H9 (cell line): ENCODE measurements around the gene C11orf16. TPM values are rescaled to one million over a fixed set of nuclear protein-coding genes. Genes with fewer than 3 reads are reported as not detected.

Experiments
- DNase-seq: peaks from one replicate; pipeline ENCODE4 v3.0.0-alpha.2; 2017
- H2AFZ ChIP-seq: one replicate; pipeline ENCODE4 v1.6.1; 2013; ENCODE audit warnings: mild to moderate bottlenecking, low read length, control low read depth, moderate library complexity
- H2AK5ac ChIP-seq: 2 replicates; pipeline ENCODE4 v1.6.1; 2013; ENCODE audit warnings: low read length, control low read depth, mixed read lengths; ENCODE audit not compliant: insufficient read length
- H2BK120ac ChIP-seq: one replicate; pipeline ENCODE4 v1.6.1; 2013; ENCODE audit warnings: low read depth, mild to moderate bottlenecking, low read length, control low read depth, inconsistent platforms; ENCODE audit not compliant: poor library complexity, severe bottlenecking
- H2BK12ac ChIP-seq: 2 replicates; pipeline ENCODE4 v1.6.1; 2013; ENCODE audit warnings: low read length, control low read depth, mixed read lengths, low read depth; ENCODE audit not compliant: insufficient read length
- H2BK15ac ChIP-seq: 2 replicates; pipeline ENCODE4 v1.6.1; 2013; ENCODE audit warnings: low read depth, low read length, control low read depth
- H2BK20ac ChIP-seq: one replicate; pipeline ENCODE4 v1.6.1; 2013; ENCODE audit warnings: low read depth, mild to moderate bottlenecking, low read length, control low read depth, inconsistent platforms; ENCODE audit not compliant: poor library complexity, severe bottlenecking
- H2BK5ac ChIP-seq: 2 replicates; pipeline ENCODE4 v1.6.1; 2013; ENCODE audit warnings: low read length, control low read depth, mixed read lengths; ENCODE audit not compliant: insufficient read length
- H3K14ac ChIP-seq: 2 replicates; pipeline ENCODE4 v1.6.1; 2013; ENCODE audit warnings: low read length, control low read depth; ENCODE audit not compliant: insufficient read depth
- H3K18ac ChIP-seq: 2 replicates; pipeline ENCODE4 v1.6.1; 2013; ENCODE audit warnings: low read depth, mild to moderate bottlenecking, mixed read lengths, low read length, control low read depth; ENCODE audit not compliant: insufficient read length
- H3K23ac ChIP-seq: 2 replicates; pipeline ENCODE4 v1.6.1; 2013; ENCODE audit warnings: low read length, control low read depth, mixed read lengths, low read depth; ENCODE audit not compliant: insufficient read length
- H3K23me2 ChIP-seq: 2 replicates; pipeline ENCODE4 v1.6.1; 2013; ENCODE audit warnings: low read depth, mild to moderate bottlenecking, mixed read lengths, low read length, control low read depth; ENCODE audit not compliant: insufficient read length, poor library complexity, severe bottlenecking
- H3K27ac ChIP-seq: 2 replicates; pipeline ENCODE4 v1.5.1; 2013; ENCODE audit warnings: low read length, control low read depth, mixed read lengths, low read depth; ENCODE audit not compliant: insufficient read length
- H3K27me3 ChIP-seq: 2 replicates; pipeline ENCODE4 v1.6.1; 2013; ENCODE audit warnings: low read length, control low read depth, inconsistent platforms; ENCODE audit not compliant: insufficient read depth
- H3K4ac ChIP-seq: 2 replicates; pipeline ENCODE4 v1.6.1; 2013; ENCODE audit warnings: low read depth, mild to moderate bottlenecking, control low read depth, inconsistent platforms, low read length, moderate library complexity
- H3K4me1 ChIP-seq: 2 replicates; pipeline ENCODE4 v1.6.1; 2013; ENCODE audit warnings: low read length, control low read depth, inconsistent platforms; ENCODE audit not compliant: insufficient read depth
- H3K4me2 ChIP-seq: 2 replicates; pipeline ENCODE4 v1.6.1; 2013; ENCODE audit warnings: low read length, control low read depth, mixed read lengths; ENCODE audit not compliant: insufficient read length, insufficient read depth
- H3K56ac ChIP-seq: 2 replicates; pipeline ENCODE4 v1.6.1; 2013; ENCODE audit warnings: low read depth, mild to moderate bottlenecking, mixed read lengths, low read length, control low read depth; ENCODE audit not compliant: insufficient read length
- H3K79me1 ChIP-seq: 2 replicates; pipeline ENCODE4 v1.6.1; 2013; ENCODE audit warnings: low read depth, mild to moderate bottlenecking, moderate library complexity, low read length, control low read depth, inconsistent platforms; ENCODE audit not compliant: insufficient read depth, poor library complexity, severe bottlenecking
- H3K79me2 ChIP-seq: 2 replicates; pipeline ENCODE4 v1.6.1; 2013; ENCODE audit warnings: low read length, control low read depth, inconsistent platforms; ENCODE audit not compliant: insufficient read depth
- H3K9ac ChIP-seq: 2 replicates; pipeline ENCODE4 v1.6.1; 2013; ENCODE audit warnings: low read length, control low read depth, mixed read lengths; ENCODE audit not compliant: insufficient read length; ENCODE audit errors: extremely low read depth
- H3K9me3 ChIP-seq: one replicate; pipeline ENCODE4 v1.6.1; 2013; ENCODE audit warnings: low read depth, low read length, inconsistent platforms; ENCODE audit not compliant: control insufficient read depth
- H3T11ph ChIP-seq: one replicate; pipeline ENCODE4 v1.6.1; 2013; ENCODE audit warnings: mild to moderate bottlenecking, low read length, control low read depth, inconsistent platforms
- H4K20me1 ChIP-seq: one replicate; pipeline ENCODE4 v1.6.1; 2013; ENCODE audit not compliant: control insufficient read depth, insufficient read length, insufficient read depth
- H4K5ac ChIP-seq: 2 replicates; pipeline ENCODE4 v1.6.1; 2013; ENCODE audit warnings: low read depth, mild to moderate bottlenecking, mixed read lengths, low read length, control low read depth; ENCODE audit not compliant: insufficient read length
- H4K8ac ChIP-seq: replicated peaks from 2 replicates; pipeline ENCODE4 v1.6.1; 2013; ENCODE audit warnings: low read length, control low read depth, mixed read lengths, low read depth; ENCODE audit not compliant: insufficient read length
- H4K91ac ChIP-seq: 2 replicates; pipeline ENCODE4 v1.6.1; 2013; ENCODE audit warnings: low read depth, mild to moderate bottlenecking, moderate library complexity, mixed read lengths, low read length, control low read depth; ENCODE audit not compliant: insufficient read length
- H3K27ac Mint-ChIP-seq, 3 experiments: 2 replicates in 2 of 3; 3 replicates in 1 of 3; pipeline ENCODE4 v1.8.0; 2020 to 2021; ENCODE audit warnings: mixed read lengths in 3 of 3, mild to moderate bottlenecking in 1 of 3, moderate library complexity in 1 of 3
- H3K27me3 Mint-ChIP-seq: 2 replicates; pipeline ENCODE4 v1.8.0; 2021; ENCODE audit warnings: low read depth, mild to moderate bottlenecking, moderate library complexity, mixed read lengths
- H3K36me3 Mint-ChIP-seq, 3 experiments: 2 replicates in 2 of 3; 3 replicates in 1 of 3; pipeline ENCODE4 v1.8.0; 2020 to 2021; ENCODE audit warnings: low read depth in 3 of 3, mixed read lengths in 3 of 3; ENCODE audit not compliant: insufficient read depth in 1 of 3
- H3K4me1 Mint-ChIP-seq, 2 experiments: 2 replicates each; pipeline ENCODE4 v1.8.0; 2020; ENCODE audit warnings: mixed read lengths in 2 of 2
- H3K4me3 Mint-ChIP-seq, 2 experiments: 2 replicates in 1 of 2; 3 replicates in 1 of 2; pipeline ENCODE4 v1.8.0; 2020 to 2021; ENCODE audit warnings: mild to moderate bottlenecking in 2 of 2, mixed read lengths in 2 of 2, moderate library complexity in 1 of 2
- H3K9me3 Mint-ChIP-seq, 2 experiments: 2 replicates in 1 of 2; 3 replicates in 1 of 2; pipeline ENCODE4 v1.8.0; 2020; ENCODE audit warnings: mild to moderate bottlenecking in 2 of 2, mixed read lengths in 2 of 2, moderate library complexity in 1 of 2
- WGBS: extraction: QIAGEN DNeasy Blood & Tissue Kit; methylation state at CpG from one replicate; pipeline ENCODE4 v1.1.7; 2013; ENCODE audit warnings: missing lambda C conversion rate, low lambda C conversion rate, mixed read lengths; ENCODE audit not compliant: insufficient read length; ENCODE audit errors: extremely low coverage; 5-methylcytosine and 5-hydroxymethylcytosine counted together
- total RNA-seq: library from RNA; stranded (reverse); gene quantifications from 2 replicates; pipeline ENCODE4 v1.2.1, GENCODE V29; 2021
- TF ChIP-seq, protein P1 (sequence below): fragments of 200-600 bp; sonication (generic); conservative IDR thresholded peaks from 3 replicates; pipeline ENCODE4 v1.8.0; 2021; ENCODE audit warnings: antibody characterized with exemption, mild to moderate bottlenecking

Gene C11orf16
- total RNA-seq, 1 experiment from 2014 or later, result 0.15 TPM

DNA sequence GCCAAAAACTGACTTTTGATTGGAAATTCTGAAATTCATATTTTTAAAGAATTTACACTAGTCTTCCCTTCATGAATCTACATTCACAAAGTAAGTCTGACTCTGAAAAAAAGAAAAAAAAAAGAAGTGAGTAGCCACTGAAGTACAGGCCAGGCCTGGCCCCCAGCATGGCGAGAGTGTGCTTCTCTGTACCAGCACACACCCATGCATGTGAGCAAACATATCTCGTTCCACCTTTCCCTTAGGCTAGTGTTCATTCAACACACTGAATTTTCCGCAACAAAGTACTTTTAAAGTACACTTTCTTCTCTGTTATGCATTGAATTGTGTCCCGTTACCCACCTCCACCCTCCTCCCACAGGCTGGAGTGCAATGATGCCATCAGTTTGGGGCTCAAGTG lies 4.5 kb downstream of the C11orf16 start:
- no peaks in the 10 kb centered on the region for H3K9me3 ChIP-seq
- H3K4ac ChIP-seq, result no peak overlapping the region
- H3K23me2 ChIP-seq, result no peaks in the 10 kb centered on the region
- no peak overlapping the region for H3T11ph ChIP-seq
- H3K36me3 Mint-ChIP-seq, result peaks cover 0 to 3% (median 3%) of the 10 kb centered on the region in 3 experiments; a peak in 3 of 7 replicates
- peaks cover 1% of the 10 kb centered on the region; the same call in 1 of the 2 replicates for H3K27me3 Mint-ChIP-seq
- H3K4me1 ChIP-seq, result peaks cover 5% of the 10 kb centered on the region; the same call in 1 of the 2 replicates
- TF ChIP-seq, protein P1, sequence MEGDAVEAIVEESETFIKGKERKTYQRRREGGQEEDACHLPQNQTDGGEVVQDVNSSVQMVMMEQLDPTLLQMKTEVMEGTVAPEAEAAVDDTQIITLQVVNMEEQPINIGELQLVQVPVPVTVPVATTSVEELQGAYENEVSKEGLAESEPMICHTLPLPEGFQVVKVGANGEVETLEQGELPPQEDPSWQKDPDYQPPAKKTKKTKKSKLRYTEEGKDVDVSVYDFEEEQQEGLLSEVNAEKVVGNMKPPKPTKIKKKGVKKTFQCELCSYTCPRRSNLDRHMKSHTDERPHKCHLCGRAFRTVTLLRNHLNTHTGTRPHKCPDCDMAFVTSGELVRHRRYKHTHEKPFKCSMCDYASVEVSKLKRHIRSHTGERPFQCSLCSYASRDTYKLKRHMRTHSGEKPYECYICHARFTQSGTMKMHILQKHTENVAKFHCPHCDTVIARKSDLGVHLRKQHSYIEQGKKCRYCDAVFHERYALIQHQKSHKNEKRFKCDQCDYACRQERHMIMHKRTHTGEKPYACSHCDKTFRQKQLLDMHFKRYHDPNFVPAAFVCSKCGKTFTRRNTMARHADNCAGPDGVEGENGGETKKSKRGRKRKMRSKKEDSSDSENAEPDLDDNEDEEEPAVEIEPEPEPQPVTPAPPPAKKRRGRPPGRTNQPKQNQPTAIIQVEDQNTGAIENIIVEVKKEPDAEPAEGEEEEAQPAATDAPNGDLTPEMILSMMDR, result no peak
- H2AK5ac ChIP-seq, result no peak overlapping the region
- H3K14ac ChIP-seq, result no peak overlapping the region
- H3K4me3 Mint-ChIP-seq, result no peak overlapping the region
- no peak overlapping the region for H2AFZ ChIP-seq
- H3K4me1 Mint-ChIP-seq, result peaks cover 4 to 7% of the 10 kb centered on the region in 2 experiments; a peak in 3 of 4 replicates
- H3K79me1 ChIP-seq, result no peaks in the 10 kb centered on the region
- no peak overlapping the region for H3K27ac ChIP-seq
- no peak overlapping the region for H3K4me2 ChIP-seq
- no peaks in the 10 kb centered on the region for H3K27me3 ChIP-seq
- H3K9me3 Mint-ChIP-seq, result no peaks in the 10 kb centered on the region
- H3K56ac ChIP-seq, result no peak overlapping the region
- no peak overlapping the region for H3K18ac ChIP-seq
- no peak overlapping the region for H3K23ac ChIP-seq
- H2BK15ac ChIP-seq, result no peak overlapping the region
- no peaks in the 10 kb centered on the region for H4K20me1 ChIP-seq
- H4K5ac ChIP-seq, result no peak overlapping the region
- H3K79me2 ChIP-seq, result no peaks in the 10 kb centered on the region
- H2BK12ac ChIP-seq, result no peak overlapping the region
- H2BK5ac ChIP-seq, result no peak overlapping the region
- no peak overlapping the region for H4K8ac ChIP-seq
- H2BK20ac ChIP-seq, result no peak overlapping the region
- no peak overlapping the region for H3K9ac ChIP-seq
- H4K91ac ChIP-seq, result no peak overlapping the region
- no peak for DNase-seq
- no peak overlapping the region for H2BK120ac ChIP-seq
- WGBS, result no CpG with 5 or more reads among the region's 4 CpGs
- H3K27ac Mint-ChIP-seq, result peak overlapping the region in 1 of 3 experiments; percentile 29; a peak in 1 of 7 replicates
